Peyer's patch (tissue), 4 donors: ENCODE results near the gene GBP6.

Source experiments
- CTCF ChIP-seq, 6 experiments: fragments of 450-650 bp in 4 of 6; fragments of 200-600 bp in 2 of 6; sonication (generic) in 1 of 6; IDR thresholded peaks; one replicate each; pipeline ENCODE4 v1.5.1; 2017 to 2019; ENCODE audit warnings: antibody characterized with exemption in 6 of 6, mild to moderate bottlenecking in 3 of 6, moderate library complexity in 1 of 6
- POLR2A ChIP-seq, 2 donors: fragments of 450-650 bp; IDR thresholded peaks; one replicate each; pipeline ENCODE4 v1.5.1; 2017; ENCODE audit warnings: antibody characterized with exemption in 2 of 2, mild to moderate bottlenecking in 2 of 2, moderate library complexity in 2 of 2

DNA sequence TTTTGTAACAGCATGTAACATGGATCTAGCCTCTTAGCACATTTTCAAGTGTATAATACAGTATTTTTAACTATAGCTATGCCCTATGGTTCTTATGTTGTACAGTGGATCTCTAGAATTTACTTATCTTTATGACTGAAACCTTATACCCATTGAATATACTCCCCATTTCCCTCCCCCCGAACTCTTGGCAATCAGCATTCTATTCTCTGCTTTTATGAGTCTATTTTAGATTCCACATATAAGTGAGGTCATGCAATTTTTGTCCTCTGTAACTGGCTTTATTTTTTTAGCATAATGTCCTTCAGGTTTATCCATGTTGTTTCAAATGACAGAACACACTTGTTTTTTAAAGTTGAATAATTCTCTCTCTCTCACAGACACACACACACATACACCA, 3.1 kb upstream of the GBP6 start:
- TF ChIP-seq CTCF (IDR thresholded peaks at IDR 0.05): no peak
- TF ChIP-seq POLR2A (IDR thresholded peaks at IDR 0.05): no peak
